ENCODE measurements around the gene PDCD10.

The PDCD10 gene

GRCh38 chr3:167653155-167653554 is 81.5 kb downstream of the PDCD10 start:
- TF ChIP-seq CTCF (IDR thresholded peaks at IDR 0.05; ENCODE audit: low read depth, low read length, missing control alignments): no peak
- DNase-seq (ENCODE audit: extremely low read depth, low read depth): no peak
- H3K4me3 ChIP-seq (replicated peaks; ENCODE audit: low read depth, low read length): no peak overlapping the region

GRCh38 chr3:167651826-167652225 is 82.9 kb downstream of the PDCD10 start:
- no peak for TF ChIP-seq CTCF (IDR thresholded peaks at IDR 0.05; ENCODE audit: low read depth, low read length, missing control alignments)
- DNase-seq (ENCODE audit: extremely low read depth, low read depth): no peak
- no peak overlapping the region for H3K4me3 ChIP-seq (replicated peaks; ENCODE audit: low read depth, low read length)

GRCh38 chr3:167650459-167650858 is 84.2 kb downstream of the PDCD10 start:
- H3K4me3 ChIP-seq (replicated peaks; ENCODE audit: low read depth, low read length): no peak overlapping the region
- no peak for DNase-seq (ENCODE audit: extremely low read depth, low read depth)
- TF ChIP-seq CTCF (IDR thresholded peaks at IDR 0.05; ENCODE audit: low read depth, low read length, missing control alignments): no peak

GRCh38 chr3:167649746-167650145 is 84.9 kb downstream of the PDCD10 start:
- H3K4me3 ChIP-seq (replicated peaks; ENCODE audit: low read depth, low read length): no peak overlapping the region
- TF ChIP-seq CTCF (IDR thresholded peaks at IDR 0.05; ENCODE audit: low read depth, low read length, missing control alignments): no peak
- DNase-seq (ENCODE audit: extremely low read depth, low read depth): no peak

GRCh38 chr3:167644611-167645010 is 90.1 kb downstream of the PDCD10 start:
- TF ChIP-seq CTCF (IDR thresholded peaks at IDR 0.05; ENCODE audit: low read depth, low read length, missing control alignments): no peak
- no peak overlapping the region for H3K4me3 ChIP-seq (replicated peaks; ENCODE audit: low read depth, low read length)

More at GRCh38 chr3:167644611-167645010, 90.1 kb downstream of the PDCD10 start:
- no peak for DNase-seq (ENCODE audit: extremely low read depth, low read depth)
